GM15510 (cell line): Measurements from ENCODE around the gene CD36.

Experiments used
- POLR2A ChIP-seq: IDR thresholded peaks from 3 replicates; pipeline ENCODE4 v1.6.1; 2011; ENCODE audit warnings: borderline replicate concordance; ENCODE audit not compliant: insufficient read length; ENCODE audit errors: extremely low read depth

The CD36 gene

DNA sequence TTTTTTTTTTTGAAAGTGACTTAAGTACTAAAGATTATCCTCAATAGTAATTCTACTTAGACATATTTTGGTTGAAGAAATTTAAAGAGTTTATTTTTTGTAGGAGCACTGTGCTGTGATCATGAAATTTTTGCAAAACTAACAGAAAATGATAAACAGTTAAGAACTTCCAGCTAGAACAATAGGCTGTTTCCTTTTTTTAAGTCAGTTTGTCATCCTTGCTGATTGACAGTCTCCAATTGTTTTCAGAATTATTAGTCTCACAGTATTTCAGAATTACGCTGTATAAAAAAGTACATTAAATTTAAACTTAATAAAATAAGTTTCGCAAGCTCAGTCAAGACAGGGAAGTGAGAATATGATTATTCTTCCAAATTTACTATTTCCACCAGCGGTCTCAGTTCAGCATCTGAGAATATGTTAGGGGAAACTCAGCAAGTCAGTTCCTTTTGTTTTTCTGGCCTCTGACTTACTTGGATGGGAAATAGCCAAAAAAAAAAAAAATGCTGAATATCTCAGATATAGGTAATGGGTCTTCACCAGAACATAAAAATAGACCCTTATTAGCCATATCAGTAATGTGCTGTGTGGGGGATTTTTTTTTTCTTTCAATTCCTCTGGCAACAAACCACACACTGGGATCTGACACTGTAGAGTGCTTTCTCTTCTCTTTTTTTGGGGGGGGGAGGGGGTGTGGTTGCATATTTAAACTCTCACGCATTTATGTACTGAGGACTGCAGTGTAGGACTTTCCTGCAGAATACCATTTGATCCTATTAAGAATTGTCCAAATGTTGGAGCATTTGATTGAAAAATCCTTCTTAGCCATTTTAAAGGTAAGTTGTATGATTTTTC lies at the start of gene CD36:
Gene CD36, plus strand, starts transcription at position 732 of the 855 bp plus-strand sequence. CDS start 8,099 bp downstream, outside the sequence.
- TF ChIP-seq POLR2A = no peak

DNA sequence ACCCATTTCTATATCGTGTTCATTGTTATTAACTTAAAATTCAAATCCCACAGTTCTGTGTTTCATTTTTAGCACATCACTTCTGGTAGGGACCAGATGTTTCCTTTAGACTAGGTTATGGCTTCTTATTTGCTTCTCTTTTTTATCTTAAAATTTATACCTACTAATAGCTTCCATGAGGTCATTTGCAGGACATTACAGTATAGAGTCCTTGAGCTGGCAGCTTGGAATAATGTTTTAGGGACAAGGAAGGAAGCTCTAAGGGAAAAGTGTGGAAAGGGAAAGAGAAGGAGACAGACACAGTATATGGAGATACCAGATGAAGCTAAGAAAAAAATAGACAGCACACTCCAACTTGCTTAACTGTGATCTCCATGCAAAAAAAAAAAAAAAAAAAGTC lies 48.8 kb upstream of the CD36 start:
- TF ChIP-seq POLR2A = no peak

DNA sequence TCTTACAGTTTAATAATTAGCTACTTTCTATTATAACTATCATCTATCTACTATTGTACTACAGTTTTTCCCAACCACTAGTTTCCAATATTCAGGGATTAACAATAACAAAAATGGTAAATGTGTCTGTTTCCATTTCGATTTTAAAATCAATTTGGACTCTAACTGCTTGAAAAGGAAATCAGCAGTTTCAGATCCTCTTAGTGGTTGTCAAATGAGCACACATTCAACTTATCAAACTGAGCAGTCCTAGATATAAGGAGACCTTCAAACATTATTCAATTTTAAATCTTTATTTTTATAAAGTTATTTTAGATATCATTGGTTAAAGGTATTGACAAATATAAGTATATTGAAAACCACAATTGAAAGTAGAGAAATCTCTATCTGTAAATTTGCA lies 46.8 kb upstream of the CD36 start:
- no peak for TF ChIP-seq POLR2A

- no peak for TF ChIP-seq POLR2A
These were observed 44.4 kb upstream of the CD36 start for GRCh38 chr7:80593869-80594586.

- no peak for TF ChIP-seq POLR2A
These were observed 41.4 kb upstream of the CD36 start for GRCh38 chr7:80596933-80597517.

DNA sequence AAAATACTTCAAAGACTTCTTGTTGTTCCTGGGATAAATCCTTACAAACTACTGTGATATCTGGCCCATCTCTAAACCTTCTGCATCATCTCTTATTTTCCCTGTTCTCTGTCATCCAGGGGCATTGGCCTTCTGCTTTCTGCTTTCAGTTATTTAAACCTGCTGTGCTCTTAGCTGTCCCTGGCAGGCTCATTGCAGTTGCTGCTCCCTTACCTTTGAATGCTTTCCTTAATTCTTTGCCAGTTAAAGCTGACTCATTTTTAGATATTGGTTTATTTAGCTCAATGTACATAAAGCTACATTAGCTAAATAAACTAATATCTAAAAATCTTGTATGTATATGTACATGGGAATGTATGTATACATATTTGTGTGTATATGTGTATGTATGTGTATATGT lies 40.6 kb upstream of the CD36 start:
- no peak for TF ChIP-seq POLR2A

GRCh38 chr7:80600046-80600445 lies 38.4 kb upstream of the CD36 start:
- TF ChIP-seq POLR2A = no peak

DNA sequence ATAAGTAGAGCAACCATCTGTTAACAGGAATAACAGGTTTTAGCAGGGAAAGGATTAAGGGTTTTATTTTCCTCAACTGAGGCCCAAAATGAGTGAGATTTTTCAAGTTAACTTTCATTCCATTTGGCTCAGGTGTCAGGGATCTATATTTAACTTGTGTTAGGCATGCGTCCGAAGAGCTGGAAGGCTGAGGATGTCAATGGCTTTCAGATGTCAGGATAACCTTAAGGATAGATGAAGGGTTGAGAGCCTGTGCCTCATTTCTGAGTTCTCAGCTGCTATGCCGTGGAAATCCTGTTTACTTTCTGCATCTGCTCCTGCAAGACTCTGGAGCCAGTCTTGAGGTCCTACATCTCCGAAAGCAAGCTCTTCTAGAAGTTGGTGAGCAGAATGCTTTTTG lies 36.4 kb upstream of the CD36 start:
- no peak for TF ChIP-seq POLR2A

DNA sequence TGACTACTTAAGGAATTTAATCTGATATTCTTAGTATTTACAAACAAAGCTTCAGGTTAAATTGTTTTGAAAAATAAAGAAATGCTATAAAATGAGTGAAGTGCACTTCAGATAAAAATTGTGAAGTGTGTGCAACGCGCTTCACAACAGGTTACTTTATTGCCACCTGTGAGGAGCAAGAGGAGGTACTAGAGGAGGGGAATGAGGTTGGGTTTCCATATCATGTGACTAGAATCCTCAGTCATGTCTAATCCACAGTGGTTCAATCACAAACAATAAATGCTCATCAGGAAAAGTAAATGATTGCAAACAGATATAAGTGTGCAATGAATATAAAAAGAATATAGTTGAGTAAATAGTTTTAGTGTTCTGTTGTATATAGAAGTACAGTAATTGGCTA lies 34.5 kb upstream of the CD36 start:
- no peak for TF ChIP-seq POLR2A

DNA sequence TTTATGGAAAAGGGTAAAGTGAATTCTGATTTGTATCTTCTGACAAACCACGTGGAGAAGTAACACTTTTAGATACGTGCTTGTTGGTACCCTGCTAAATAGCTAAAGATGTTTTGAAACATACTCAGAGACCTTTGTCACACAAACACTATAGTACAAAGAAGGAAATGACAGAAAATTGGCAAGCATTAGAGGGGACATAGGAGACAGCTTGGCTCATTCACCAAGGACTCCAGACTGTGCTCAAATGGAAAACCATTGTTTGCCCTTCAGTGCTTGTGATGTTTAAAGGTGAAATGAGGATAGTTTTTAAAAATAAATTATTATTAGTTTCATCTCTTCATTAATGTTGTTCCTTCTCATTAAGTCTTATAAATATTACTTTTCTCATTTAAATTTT lies 34.0 kb upstream of the CD36 start:
- TF ChIP-seq POLR2A = no peak

GRCh38 chr7:80607136-80607535 lies 31.3 kb upstream of the CD36 start:
- no peak for TF ChIP-seq POLR2A

DNA sequence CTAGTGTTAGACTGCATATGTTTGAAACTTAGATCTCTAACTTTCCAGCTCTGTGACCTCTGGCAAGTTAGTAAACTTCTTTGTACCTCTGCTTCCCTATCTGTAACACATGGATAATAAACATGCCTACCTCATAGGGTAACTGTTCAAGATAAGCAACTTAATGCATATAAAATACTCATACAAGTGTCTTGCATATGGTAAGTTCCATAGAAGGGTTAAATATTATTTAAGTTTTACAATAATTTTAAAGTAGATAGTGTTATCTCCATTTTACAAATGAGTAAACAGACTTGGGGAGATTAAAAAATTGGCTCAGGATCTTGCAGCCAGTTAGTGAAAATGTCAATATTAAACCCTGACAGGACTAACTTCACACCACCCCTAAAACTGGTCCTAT lies 30.1 kb upstream of the CD36 start:
- no peak for TF ChIP-seq POLR2A

DNA sequence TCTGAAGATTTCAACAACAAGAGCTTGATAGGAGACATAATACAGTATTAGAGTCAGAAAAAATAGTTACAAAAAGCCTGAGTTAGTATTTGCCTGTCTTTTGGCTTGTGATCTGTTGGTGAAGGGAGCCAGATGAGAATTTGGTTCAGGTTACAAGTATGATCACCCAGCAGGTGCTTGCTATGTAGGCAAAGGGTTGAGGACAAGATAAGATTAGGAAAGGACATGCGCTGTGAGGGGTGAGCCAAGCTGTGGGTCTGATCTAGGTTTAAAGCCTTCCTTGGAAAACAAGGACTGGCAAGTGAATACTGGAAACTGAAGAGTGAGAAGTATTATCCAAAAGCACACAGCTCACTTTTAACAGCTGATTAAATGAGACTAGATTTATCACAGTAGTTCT lies 28.7 kb upstream of the CD36 start:
- TF ChIP-seq POLR2A = no peak

- no peak for TF ChIP-seq POLR2A
These were observed 27.1 kb upstream of the CD36 start for GRCh38 chr7:80611353-80611752.

DNA sequence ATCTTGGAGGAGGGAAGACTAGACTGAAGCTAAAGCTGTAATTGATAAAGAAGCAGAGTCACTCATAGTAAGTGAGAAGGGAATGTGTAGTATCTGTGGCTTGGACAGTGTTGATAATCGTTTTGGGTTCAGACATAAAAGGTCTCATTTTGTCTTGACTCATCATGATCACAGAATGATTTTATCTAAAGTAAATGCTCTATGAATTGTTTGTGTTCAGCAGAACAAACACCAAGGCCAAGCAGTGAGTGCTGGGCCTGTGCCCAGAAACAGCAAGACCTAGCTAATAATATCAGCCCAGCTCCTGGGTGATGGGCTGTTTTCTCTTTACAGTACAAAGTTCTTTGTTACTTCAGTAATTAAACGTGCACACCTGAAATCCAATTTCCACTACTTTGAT lies 26.7 kb upstream of the CD36 start:
- TF ChIP-seq POLR2A = no peak

DNA sequence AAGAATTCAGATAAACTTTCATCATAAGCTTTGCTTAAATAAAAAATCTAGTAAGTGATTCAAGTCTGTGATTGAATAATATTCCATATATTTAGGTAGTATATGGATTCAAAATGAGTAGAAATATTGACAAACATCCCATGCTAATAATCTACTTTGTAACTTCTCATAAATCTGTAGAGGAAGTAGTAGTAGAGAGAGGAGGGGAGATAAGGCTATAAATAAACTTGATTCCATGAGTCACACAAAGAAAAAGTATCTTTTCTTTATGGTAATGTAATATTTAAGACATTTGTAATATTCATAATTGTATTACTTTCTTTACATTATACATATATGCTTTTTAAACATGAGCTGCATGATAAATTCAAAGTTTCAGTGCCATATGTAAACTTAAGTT lies 25.6 kb upstream of the CD36 start:
- TF ChIP-seq POLR2A = no peak

DNA sequence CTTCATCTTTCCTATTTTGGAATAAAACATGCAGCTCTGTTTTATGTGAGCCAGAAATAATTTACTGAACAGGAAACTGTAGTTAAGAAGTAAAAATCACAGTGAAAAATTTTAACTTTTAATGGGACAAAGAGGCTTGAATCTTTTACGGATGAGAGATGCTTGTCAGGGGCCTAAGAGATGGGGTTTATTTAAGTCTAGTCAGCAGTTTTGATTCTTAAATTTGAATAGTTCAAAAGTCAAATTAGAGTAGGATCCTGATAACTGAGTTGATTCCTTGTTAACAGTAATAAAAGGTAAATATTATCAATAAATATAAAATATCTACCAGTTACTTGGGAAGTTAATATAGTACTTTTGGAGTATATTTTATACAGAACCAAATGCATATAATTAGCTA lies 24.9 kb upstream of the CD36 start:
- no peak for TF ChIP-seq POLR2A

GRCh38 chr7:80614851-80615271 lies 23.6 kb upstream of the CD36 start:
- no peak for TF ChIP-seq POLR2A
